Erythroblast (primary cell): Measurements from ENCODE around the gene PRR20C.

Experiments
- GATA1 ChIP-seq: IDR thresholded peaks from 2 replicates; pipeline ENCODE4 v1.6.1; 2011; ENCODE audit warnings: low read depth, mild to moderate bottlenecking, control low read depth, low read length, moderate library complexity
- POLR2A ChIP-seq: IDR thresholded peaks from 2 replicates; pipeline ENCODE4 v1.6.1; 2011; ENCODE audit warnings: mild to moderate bottlenecking, low read length

GRCh38 chr13:57128909-57129308 is 25.0 kb upstream of the PRR20C start:
- TF ChIP-seq POLR2A (no peak), GATA1 (no peak)
